Measurements from ENCODE around the gene ACBD5.
A peak's percentile ranks its signal among the peaks of the same experiment; 100 is the strongest.
"Not testable (repeated sequence)": the region's sequence is repeated elsewhere in the genome, so short reads cannot be mapped to it uniquely, and the experiment has no call there.

The ACBD5 gene

DNA sequence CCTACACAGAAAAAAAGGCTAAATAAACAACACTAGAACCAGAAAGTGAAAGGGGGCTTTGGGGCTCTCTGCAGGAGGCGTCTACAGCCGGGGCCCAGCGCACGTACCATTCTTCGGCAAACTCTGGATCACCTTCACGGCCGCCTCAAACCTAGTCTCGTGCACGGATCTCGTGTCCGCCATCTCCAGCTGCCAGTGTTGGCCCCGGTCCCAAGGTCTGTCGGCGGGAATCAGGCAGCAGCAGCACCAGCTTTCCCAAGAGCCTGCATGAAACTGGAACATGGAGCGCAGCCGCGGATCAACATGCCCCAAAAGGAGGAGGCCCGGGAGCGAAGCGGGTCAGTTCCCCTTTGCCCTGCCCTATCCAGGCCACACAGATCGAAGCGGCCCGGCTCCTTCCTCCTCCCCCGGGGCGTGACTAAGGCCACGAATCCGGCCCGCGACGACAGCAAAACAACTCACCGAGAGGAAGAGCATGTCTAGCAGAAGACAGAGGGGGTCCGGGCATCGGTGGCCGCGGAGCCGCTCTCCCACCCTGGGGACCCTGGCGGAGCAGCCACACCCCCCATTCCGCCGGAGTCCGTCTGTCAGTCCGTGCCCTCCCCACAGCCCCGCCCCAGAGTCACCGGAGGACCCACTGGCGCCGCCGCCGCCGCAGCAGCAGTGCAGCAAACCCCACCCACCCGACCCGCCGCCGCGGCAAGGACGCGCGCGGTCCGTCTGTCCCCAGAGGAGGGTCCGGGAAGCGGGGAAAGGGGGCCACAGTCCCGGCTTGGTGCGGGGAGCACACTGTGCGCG, at the start of gene ACBD5:
Gene ACBD5 (minus strand): TSS at position 586 of the 798 bp plus-strand sequence. CDS start 109 bp downstream, at position 477.
- peak; percentile 82 to 86 for DNase-seq

GRCh38 chr10:27285093-27285492, 44.5 kb upstream of the ACBD5 start:
- DNase-seq, result peak; percentile 44 to 61

DNA sequence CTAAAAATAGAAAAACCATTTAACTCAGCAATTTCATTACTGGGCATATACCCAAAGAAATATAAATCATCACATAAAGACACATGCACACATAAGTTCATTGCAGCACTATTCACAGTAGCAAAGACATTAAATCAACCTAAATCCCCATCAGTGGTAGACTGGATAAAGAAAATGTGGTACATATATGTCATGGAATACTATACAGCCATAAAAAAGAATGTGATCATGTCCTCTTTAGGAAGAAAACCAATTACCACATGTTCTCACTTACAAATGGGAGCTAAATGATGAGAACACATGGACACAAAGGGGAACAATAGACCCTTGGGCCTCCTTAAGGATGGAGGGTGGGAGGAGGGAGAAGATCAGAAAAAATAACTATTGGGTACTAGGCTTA, 36.0 kb upstream of the ACBD5 start:
- DNase-seq, result no peak

GRCh38 chr10:27266025-27266424, 25.4 kb upstream of the ACBD5 start:
- DNase-seq, result not testable (repeated sequence)

DNA sequence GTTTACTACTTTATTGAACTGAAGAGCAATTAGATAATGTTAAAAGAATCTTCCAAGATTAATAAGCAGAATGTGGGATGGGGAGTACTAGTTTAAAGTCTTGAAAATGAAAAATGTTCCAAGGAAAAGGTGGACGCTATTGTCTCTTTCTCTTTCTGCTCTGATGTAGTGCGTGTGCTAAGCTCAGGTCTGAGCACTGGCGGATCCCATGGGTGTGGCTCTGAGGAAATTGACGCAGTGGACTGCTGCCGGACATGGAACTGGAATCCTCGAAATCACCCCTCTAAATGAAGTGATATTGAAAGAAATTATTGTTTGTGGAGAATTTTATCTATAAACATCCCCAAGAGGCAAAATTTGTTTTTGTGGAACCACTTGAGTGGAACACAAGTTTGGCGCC, 22.2 kb upstream of the ACBD5 start:
- DNase-seq, result not testable (repeated sequence)

DNA sequence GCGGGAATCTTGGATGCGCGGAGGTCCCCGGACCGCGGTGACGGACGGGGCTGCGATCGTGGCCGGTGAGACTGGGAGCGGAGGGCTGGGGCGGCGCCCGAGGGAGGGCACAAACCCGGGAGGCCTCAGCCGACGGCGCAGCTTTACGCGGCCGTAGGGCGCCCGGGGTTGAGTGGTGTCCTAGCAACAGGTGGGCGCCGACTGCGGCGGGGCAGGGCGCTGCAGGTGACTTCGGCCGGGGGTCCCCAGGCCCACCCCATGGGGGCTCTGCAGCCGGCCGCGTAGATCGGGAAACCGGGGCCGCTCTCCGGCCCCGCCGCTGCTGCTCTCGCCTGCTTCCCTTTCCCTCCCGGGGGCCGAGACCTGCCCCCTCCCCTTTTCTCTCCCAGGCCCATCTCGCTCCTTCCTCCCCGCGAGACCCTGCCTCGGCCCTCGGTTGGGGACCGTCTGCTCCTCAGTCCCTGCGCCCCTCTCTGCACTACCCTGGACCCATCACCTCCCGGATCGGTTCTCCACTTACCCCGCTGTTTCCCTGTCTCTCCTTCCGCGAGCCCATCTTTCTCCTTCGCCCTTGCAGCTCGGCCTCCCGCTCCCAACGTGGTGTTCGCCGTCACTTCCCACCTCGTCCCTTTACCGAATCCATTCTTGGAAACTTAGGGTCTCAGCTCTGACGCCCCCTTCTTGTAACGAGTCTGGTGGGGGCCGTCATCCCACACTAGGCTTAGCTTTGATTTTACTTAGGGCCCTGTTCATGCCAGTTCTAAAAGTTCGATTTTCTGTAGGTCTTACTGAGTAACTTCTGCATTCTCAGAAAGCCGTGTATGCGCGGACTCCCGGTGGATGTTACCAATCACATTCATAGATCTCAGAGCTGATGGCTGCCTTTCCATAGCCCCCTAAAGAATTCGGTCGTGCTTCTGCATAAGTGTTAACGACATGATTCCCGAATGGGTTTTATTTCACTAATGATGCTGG, 18.5 kb upstream of the ACBD5 start:
- peak in 1 of 2 experiments; percentile 35 for DNase-seq

DNA sequence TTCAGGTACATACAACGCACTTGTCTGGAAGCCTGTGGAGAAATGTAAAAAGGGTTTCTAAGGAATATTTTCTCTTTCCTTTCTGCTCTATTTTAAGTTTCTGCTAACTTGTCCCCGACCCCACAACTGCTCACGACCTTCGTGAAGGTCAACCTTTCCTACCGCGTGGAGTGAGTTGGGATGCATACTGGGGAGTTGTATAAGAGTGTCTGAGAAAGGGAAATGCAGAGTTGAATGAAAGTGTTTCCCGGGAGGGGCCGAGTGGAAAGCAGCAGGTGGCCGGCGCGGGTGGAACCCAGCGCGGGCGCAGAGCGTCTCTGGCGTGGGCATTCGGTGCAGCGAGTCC, 17.9 kb upstream of the ACBD5 start:
- DNase-seq, result no peak

DNA sequence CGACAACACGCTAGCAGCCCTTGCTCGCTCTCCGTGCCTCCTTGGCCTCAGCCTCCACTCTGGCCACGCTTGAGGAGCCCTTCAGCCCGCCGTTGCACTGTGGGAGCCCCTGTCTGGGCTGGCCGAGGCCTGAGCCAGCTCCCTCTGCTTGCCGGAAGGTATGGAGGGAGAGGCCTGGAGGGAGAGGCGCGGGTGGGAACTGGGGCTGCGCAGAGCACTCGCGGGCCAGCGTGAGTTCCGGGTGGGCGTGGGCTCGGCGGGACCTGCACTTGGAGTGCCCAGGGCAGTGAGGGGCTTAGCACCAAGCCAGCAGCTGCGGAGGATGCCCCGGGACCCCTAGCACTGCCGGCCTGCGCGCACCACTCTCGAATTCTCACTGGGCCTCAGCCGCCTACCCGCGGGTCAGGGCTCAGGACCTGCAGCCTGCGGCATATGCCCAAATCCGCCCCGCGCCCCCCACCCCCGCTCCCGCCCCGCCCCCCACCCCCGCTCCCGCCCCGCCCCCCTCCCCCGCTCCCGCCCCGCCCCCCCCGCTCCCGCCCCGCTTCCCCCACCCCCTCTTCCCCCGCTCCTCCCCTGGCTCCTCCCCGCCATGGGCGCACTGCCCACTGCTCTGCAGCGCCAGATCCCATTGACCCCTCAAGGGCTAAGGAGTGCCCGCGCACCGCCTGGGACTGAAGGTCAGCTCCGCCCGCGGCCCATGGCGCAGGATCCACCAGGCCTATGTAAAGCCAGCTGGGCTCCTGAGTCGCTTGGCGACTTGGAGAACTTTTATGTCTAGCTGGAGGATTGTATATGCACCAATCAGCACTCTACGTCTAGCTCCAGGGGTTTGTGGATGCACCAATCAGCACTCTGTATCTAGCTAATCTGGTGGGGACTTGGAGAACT, 15.9 kb upstream of the ACBD5 start:
- DNase-seq, result no peak

DNA sequence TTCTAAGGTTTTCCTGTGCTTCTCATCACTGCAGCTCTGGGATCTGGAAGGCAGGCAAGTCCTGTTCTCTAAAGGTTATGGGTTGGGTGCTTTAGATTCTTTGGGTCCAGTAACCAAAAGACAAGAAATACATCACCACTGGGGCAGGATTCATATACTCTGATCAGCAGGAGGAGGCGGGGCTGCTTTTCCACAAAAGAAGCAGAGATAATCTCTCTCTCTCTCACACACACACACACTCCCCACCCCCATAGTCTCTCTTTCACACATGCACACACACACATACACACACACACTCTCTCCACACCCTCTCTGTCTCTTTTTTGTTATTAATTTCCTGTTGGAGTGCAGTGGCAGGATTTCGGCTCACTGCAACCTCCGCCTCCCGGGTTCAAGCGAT, 13.0 kb upstream of the ACBD5 start:
- no peak for DNase-seq

DNA sequence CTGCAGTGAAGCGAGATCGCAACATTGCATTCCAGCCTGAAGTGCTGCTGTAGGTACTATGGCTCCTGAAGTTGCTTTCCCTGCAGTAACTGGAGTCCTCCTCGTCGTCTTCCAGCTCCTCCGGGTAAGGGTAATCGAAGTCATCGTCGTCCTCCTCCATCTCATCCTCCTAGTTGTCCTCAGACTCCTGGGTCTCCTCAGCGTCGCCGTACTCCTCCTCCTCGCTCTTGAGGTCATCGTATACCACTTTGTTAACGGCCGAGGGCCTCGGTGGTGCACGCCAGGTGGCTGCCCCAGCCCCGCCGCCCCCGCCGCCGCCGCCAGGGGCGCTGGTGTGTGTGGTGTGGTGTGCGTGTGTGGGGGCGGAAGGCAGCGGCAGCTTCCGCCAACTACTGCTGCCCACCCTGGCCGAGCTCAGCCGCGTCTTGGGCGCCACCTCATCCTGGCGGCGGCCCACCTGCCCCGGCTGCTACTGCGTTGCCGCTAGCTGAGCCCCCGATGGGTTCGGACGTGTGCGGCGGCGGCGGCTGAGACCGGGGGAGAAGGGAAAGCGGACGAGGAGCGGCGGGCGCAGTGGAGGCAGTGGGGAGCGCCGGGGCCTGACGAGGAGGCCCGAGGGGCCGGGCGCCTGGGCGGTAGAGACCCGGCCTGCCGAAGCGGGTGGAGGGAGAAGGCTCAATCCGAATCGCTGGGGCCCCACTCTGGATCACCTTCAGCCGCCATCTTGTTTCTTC, 11.8 kb upstream of the ACBD5 start:
- DNase-seq, result peak; percentile 84 to 86

GRCh38 chr10:27251554-27251953, 11.0 kb upstream of the ACBD5 start:
- DNase-seq, result no peak

DNA sequence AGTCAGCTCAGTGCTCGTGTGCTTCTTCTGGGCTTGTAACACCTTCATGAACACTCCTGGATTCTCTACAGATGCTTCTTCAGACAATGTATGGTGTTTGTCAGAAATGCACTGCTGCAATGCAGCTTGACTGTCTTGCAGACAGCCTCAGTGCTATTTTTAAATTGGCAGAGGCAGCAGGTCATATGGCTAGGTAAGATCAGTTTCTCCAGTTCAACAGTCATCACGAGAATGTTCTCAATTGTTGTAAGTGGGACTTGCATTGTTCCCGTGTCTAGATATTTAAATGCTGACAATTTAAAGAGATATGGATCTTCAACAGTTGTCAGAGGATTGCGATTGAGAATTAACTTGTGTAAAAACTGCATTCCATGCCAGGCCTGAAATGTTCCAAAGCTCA, 7.6 kb upstream of the ACBD5 start:
- no peak for DNase-seq

- no peak for DNase-seq
Observed at GRCh38 chr10:27247441-27247840, 6.8 kb upstream of the ACBD5 start.

DNA sequence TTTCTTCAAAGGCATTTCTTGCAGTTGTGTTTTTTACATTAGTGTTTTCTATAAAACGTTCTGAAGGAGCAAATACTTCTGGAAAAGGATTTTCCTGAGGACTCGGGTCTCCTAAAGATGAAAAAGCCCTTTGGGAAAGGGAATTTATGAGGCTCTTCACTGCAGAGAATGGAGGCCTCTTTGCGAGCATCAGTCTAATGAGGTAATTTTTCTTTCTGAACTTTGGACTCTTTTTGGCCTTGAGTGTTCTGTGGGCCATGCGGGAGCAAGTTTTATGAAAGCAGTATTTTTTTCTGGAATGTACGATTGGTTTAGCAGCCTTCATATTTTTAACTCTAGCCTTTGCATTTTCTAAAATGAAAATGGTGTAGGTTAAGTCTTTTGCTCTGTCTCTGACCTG, 6.4 kb upstream of the ACBD5 start:
- no peak for DNase-seq

DNA sequence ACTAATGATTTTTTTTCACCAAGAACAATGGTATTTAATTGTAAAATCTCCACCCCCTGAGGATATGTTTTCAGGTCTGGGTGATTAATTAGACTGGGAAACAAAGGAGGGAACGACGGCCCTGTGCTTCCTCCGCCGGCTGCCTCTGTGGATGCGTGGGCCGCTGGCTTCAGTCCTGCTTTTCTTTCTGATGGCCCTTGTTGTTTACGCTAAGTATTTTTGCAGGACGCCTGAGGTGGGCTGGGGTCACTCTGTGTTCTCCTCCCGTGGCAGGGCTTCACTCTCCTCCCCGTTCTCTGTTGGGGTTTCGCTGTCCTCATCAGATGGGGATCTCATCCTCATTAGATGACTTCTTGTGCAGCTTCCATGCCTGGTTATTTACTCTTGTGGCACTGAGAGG, 5.2 kb upstream of the ACBD5 start:
- no peak for DNase-seq

- DNase-seq, result no peak
Observed at GRCh38 chr10:27244976-27245375, 4.4 kb upstream of the ACBD5 start.

GRCh38 chr10:27242951-27243551, 2.5 kb upstream of the ACBD5 start:
- peak; percentile 60 to 68 for DNase-seq

DNA sequence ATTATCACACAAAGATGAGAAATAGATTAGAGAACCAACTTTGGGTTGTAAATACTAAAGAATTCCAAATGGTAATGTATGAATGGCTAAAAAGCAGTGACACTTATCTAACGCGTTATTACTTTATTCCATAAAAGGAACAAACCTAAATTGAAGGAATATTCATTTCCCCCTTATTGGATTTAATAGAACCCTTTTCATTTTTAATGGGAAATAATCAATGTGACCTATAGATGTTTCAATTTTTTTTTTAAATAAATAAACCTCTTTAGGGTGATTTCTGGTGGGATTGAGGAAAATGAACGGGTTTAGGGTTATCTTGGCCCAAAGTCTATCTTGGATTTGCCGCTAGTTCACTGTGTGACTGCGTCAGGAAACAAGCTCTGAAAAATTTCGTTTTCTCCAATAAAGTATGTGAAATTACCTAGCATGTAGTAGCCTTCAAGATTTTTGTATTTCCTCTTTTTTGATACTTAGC, 1.9 kb upstream of the ACBD5 start:
- no peak for DNase-seq

DNA sequence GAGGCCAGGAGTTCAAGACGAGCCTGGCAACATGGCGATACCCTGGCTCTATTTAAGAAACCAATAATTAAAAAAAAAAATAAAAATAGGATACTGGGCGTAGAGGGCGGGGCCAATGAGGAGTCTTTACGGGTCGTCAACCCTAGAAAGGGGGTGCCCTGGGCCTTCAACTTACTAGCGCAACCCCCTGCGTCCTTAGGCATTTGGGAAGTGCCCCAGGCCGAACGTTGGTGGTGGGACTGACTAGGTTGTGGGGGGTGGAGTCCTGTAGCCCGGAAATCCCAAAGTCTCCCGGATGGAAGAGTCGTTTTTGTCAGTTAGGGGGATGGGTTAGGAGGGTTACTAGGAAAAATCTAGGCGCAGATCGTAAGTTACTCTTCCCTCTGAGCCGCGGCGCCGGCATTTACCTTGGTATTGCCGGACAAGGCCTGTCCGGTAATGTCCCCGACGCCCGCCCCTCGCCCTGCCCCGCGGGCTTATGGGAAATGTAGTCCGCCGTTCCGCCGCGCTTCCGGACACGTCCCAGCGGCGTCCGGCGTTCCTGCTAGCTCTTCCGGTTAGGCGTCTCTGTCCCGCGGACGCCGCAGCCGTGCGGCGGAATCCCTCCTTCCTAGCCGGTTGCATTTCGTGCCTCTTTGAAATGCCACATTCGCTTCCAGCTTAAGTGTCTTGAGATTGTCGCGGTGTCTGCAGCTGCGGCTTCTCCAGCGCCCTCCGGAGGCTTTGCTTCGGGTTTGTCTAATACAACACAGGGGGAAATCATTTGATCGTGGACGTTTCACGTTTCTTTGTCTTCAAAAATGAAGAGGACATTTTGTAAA, 1.3 kb upstream of the ACBD5 start:
- DNase-seq, result peak; percentile 85 to 89

- DNase-seq, result peak; percentile 33 to 46
Observed at GRCh38 chr10:27241010-27241651, 534 bp upstream of the ACBD5 start.

Measured in activated CD4-positive, alpha-beta T cell treated with anti-CD3 and anti-CD28 coated beads, Interleukin-2, amount 50 U/mL, for 48 hours (primary cell).